ENCODE data around the gene ALDH1A2.

DNA sequence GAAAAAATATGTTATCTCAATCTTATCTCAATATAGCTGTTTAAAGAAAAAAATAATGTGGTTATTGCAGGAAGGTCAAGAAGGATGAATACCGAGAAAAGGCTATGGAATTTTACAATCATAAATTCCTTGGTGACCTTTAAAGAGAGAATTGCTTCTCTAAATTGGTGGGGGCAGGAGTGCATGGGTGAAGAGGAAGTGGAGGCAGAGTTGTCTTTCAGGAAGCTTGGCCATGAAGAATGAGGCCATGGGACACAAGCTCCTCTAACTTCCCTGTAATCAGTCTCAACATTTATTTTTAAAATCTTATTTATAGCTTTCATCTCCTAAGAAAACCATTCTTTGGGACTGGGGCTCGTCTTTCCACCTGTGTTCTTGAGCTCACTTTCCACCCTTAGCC lies 22.4 kb upstream of the ALDH1A2 start:
- TF ChIP-seq, protein P1, sequence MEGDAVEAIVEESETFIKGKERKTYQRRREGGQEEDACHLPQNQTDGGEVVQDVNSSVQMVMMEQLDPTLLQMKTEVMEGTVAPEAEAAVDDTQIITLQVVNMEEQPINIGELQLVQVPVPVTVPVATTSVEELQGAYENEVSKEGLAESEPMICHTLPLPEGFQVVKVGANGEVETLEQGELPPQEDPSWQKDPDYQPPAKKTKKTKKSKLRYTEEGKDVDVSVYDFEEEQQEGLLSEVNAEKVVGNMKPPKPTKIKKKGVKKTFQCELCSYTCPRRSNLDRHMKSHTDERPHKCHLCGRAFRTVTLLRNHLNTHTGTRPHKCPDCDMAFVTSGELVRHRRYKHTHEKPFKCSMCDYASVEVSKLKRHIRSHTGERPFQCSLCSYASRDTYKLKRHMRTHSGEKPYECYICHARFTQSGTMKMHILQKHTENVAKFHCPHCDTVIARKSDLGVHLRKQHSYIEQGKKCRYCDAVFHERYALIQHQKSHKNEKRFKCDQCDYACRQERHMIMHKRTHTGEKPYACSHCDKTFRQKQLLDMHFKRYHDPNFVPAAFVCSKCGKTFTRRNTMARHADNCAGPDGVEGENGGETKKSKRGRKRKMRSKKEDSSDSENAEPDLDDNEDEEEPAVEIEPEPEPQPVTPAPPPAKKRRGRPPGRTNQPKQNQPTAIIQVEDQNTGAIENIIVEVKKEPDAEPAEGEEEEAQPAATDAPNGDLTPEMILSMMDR (IDR thresholded peaks at IDR 0.05; ENCODE audit: insufficient read depth, low read length, poor library complexity, severe bottlenecking), result no peak
- TF ChIP-seq EZH2phosphoT487 (conservative IDR thresholded peaks at IDR 0.05; ENCODE audit: low read length), result no peak

All from SU-DHL-6 (cell line).